Measurements from ENCODE around the gene FXYD4. TPM values are rescaled to one million over a fixed set of nuclear protein-coding genes. Genes with fewer than 3 reads are reported as not detected.

Gene FXYD4
- polyA plus RNA-seq, 1 experiment: not detected

DNA sequence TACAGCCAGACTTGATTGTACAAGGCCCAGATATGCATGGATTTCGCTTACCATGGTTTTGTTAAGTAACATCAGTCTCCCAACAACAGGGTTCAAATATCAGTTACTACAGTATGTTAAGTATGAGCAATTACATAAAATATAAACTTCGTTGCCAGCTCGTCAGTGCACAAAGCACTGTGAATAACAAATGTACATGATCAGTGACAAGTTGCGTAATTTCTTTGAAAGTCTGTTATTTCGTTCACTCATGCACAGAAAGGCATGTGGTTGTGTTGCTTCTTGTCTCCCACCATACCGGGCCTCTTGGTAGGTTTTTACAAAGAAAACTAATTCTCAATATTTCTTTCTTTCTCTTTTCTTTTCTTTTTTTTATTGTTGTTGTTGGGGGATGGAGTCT is 53.0 kb downstream of the FXYD4 start:
- no peaks in the 10 kb centered on the region for H3K27me3 ChIP-seq (ENCODE audit: control insufficient read depth, insufficient read depth, low read length)
- TF ChIP-seq, protein P1, sequence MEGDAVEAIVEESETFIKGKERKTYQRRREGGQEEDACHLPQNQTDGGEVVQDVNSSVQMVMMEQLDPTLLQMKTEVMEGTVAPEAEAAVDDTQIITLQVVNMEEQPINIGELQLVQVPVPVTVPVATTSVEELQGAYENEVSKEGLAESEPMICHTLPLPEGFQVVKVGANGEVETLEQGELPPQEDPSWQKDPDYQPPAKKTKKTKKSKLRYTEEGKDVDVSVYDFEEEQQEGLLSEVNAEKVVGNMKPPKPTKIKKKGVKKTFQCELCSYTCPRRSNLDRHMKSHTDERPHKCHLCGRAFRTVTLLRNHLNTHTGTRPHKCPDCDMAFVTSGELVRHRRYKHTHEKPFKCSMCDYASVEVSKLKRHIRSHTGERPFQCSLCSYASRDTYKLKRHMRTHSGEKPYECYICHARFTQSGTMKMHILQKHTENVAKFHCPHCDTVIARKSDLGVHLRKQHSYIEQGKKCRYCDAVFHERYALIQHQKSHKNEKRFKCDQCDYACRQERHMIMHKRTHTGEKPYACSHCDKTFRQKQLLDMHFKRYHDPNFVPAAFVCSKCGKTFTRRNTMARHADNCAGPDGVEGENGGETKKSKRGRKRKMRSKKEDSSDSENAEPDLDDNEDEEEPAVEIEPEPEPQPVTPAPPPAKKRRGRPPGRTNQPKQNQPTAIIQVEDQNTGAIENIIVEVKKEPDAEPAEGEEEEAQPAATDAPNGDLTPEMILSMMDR (IDR thresholded peaks at IDR 0.05; ENCODE audit: insufficient read depth, low read depth, low read length): no peak
- ChIA-PET POLR2A (no interaction called here), CTCF (no interaction called here)
- no peaks in the 10 kb centered on the region for H3K36me3 ChIP-seq (ENCODE audit: control insufficient read depth, insufficient read depth, low read length)
- H3K4me3 ChIP-seq (ENCODE audit: low read depth, low read length): no peak overlapping the region
- DNase-seq (ENCODE audit: low read depth): no peak

Small RNA genes lying within 50 kb of the gene (small RNA-seq; reads per million reads assigned to genes)
- not detected for gene RNU6ATAC11P (ENCODE audit: insufficient read length, low read depth, low replicate concordance)
- not detected for gene SNORD3J (ENCODE audit: insufficient read length, low read depth, low replicate concordance)

Other genes with a start within 250 kb of the FXYD4 start
- gene CSGALNACT2, start 233.2 kb upstream of the FXYD4 start, polyA plus RNA-seq (2011; rRNA removed): 14.1 and 24.9 TPM in 2 replicates
- gene RASGEF1A, start 104.6 kb upstream of the FXYD4 start, polyA plus RNA-seq (2011; rRNA removed): 0.27 and 0.40 TPM in 2 replicates
- 165 and 172 TPM in 2 replicates for gene HNRNPF, start 37.5 kb downstream of the FXYD4 start, polyA plus RNA-seq (2011; rRNA removed)
- gene ZNF487, start 65.5 kb downstream of the FXYD4 start, polyA plus RNA-seq (2011; rRNA removed): 4.5 and 4.9 TPM in 2 replicates
- 5.1 and 5.8 TPM in 2 replicates for gene ZNF239, start 203.0 kb downstream of the FXYD4 start, polyA plus RNA-seq (2011; rRNA removed)
- gene ZNF485, start 234.8 kb downstream of the FXYD4 start, polyA plus RNA-seq (2011; rRNA removed): 0.98 and 1.3 TPM in 2 replicates